GM18868 (cell line): ENCODE results near the gene USP21.

ENCODE experiments used
- ATAC-seq: cut with Tn5 transposase; IDR thresholded peaks from one replicate; pipeline ENCODE4 v1.9.1; 2021; ENCODE audit warnings: mild to moderate bottlenecking, moderate library complexity; ENCODE audit not compliant: unreplicated experiment

Gene USP21

DNA sequence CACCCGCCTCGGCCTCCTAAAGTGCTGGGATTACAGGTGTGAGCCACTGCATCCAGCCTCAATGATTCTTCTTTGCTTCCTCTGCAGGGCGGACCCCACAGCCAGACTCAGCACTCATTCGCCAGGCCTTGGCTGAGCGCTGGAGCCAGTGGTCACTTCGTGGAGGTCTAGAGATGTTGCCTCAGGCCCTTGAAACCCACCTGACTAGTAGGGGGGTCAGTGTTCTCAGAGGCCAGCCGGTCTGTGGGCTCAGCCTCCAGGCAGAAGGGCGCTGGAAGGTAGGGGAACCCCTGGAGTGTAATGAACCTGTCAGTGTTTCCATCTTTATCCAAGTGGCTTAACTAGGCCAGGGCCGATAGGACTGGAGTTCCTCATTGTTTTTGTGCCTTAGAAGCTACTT, 9.6 kb downstream of the USP21 start:
- ATAC-seq: no peak

- no peak for ATAC-seq
These were observed 11.9 kb downstream of the USP21 start for GRCh38 chr1:161171191-161171590.

DNA sequence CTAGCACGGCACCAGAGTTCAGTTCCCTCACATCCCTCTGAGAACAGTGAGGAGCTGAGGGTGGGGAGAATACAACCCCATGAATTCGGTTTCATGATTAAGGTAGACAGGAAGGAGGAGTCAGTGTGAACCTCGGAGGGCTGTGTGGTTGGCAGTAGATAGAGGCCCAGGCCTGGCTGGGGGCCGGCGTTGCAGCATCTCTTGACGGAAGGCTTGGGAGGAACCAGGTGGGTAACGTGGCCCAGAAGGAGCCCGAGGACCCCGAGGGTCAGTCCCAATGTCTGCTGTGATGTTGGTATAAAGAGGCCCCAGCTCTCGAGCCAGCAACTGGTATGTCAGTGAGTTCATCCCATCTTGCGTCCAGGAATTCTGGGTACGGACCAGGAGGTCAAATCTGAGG, 12.4 kb downstream of the USP21 start:
- ATAC-seq: no peak

DNA sequence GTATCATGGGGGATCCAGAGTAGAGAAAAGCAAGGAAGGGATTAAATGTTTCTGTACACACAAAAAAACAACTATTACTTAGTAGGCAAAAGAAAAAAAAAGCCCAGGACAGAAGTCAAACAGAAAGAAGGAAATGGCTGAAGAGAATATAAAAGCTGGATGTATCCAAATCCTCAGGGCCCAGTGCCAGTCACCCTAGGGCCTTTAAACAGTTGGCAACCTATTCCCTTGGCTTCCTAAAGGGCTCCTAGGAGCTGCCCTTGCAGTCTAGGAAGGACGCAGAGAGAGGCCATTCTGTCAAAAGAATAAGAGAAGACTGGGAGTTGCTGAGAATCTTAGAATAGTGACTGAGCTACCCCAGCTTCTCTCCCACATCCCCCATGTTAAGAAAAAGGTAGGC, 13.0 kb downstream of the USP21 start:
- ATAC-seq: no peak

GRCh38 chr1:161172776-161173376, 13.6 kb downstream of the USP21 start:
- ATAC-seq: no peak

- ATAC-seq: no peak
These were observed 14.4 kb downstream of the USP21 start for GRCh38 chr1:161173711-161174110.

GRCh38 chr1:161174911-161175310, 15.6 kb downstream of the USP21 start:
- no peak for ATAC-seq

- ATAC-seq: no peak
These were observed 16.6 kb downstream of the USP21 start for GRCh38 chr1:161175771-161176453.

- no peak for ATAC-seq
These were observed 17.3 kb downstream of the USP21 start for GRCh38 chr1:161176468-161177111.

- ATAC-seq: peak; percentile 89
These were observed 18.0 kb downstream of the USP21 start, which contains the start of gene B4GALT3 for GRCh38 chr1:161177112-161177935. Gene B4GALT3 (minus strand): TSS chr1:161177507. CDS start chr1:161176060, 1,447 bp downstream.

- ATAC-seq: no peak
These were observed 18.6 kb downstream of the USP21 start for GRCh38 chr1:161177936-161178244.

DNA sequence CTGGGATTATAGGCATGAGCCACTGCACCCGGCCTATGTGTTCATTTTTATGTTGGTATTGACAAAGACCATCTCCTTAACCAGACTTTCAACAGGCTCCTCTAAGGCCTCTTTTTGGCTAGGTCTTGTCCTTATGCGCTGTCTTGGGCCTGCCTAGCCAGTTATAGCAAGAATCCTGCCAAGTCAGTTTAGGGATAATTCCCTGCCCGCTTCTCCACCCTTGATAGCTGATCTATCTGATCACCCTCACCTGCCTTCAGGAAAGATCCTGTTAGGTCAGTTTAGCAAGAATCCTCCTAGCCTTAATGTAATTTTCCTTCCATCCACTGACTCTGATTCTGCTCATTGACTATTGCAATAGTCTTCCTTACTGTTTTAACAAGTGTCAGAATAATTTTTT, 20.4 kb downstream of the USP21 start:
- ATAC-seq: no peak

- ATAC-seq: no peak
These were observed 21.3 kb downstream of the USP21 start for GRCh38 chr1:161180639-161181038.

- ATAC-seq: peak; percentile 31
These were observed 22.9 kb downstream of the USP21 start for GRCh38 chr1:161182214-161182613.

- peak; percentile 64 for ATAC-seq
These were observed 26.0 kb downstream of the USP21 start for GRCh38 chr1:161185282-161185682.

- ATAC-seq: peak; percentile 31
These were observed 26.5 kb downstream of the USP21 start for GRCh38 chr1:161185732-161186311.

- no peak for ATAC-seq
These were observed 28.0 kb downstream of the USP21 start for GRCh38 chr1:161187311-161187710.

- ATAC-seq: no peak
These were observed 29.1 kb downstream of the USP21 start for GRCh38 chr1:161188381-161188780.

GRCh38 chr1:161189036-161189435, 29.7 kb downstream of the USP21 start:
- no peak for ATAC-seq

DNA sequence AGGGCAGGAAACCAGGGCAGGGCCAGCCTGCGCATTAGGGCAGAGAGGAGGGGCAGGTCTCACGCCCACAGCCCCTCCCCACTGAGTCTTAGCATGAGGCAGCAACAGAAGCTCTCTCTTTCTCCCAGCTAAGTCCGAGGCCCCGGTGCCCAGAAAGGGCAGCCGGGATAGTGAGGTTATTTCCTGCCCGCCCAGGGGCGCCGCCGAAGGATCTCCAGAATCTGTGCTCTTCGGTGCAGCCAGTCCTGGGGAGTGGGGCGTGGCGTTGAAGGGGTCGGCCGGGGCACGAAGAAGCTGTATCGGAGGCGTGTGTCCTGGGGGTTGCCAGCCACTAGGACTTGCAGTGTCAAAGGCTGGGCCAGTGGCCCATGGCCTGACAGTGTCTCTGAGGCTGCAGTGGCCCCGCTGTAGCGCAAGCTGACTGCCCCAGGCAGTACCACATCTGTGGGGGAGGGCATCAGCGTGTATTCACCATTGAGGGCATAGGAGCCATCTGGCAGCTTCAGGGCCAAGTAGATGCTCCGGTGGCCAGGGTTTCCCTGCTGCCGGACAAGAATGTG, 31.7 kb downstream of the USP21 start:
- no peak for ATAC-seq

DNA sequence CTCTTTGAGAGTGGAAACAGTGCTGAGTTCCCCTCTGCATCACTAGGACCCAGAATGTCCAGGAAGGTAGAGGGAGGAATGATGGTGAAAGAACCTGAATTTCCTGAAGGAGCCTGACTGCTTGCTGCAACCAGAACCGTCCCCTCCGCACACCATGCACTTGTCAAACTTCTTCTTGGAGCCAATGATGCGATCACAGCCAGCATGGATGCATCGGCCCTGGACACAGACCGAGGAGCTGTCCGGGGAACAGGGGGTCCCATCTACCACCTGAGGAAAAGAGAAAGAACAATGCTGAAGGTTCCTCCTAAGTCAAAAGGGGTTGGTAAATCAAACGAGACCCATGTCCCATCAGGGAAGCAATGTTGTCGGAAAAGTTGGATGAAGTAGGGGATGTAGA, 32.7 kb downstream of the USP21 start:
- ATAC-seq: no peak
